ENCODE results near the gene ZNF467.

The ZNF467 gene

DNA sequence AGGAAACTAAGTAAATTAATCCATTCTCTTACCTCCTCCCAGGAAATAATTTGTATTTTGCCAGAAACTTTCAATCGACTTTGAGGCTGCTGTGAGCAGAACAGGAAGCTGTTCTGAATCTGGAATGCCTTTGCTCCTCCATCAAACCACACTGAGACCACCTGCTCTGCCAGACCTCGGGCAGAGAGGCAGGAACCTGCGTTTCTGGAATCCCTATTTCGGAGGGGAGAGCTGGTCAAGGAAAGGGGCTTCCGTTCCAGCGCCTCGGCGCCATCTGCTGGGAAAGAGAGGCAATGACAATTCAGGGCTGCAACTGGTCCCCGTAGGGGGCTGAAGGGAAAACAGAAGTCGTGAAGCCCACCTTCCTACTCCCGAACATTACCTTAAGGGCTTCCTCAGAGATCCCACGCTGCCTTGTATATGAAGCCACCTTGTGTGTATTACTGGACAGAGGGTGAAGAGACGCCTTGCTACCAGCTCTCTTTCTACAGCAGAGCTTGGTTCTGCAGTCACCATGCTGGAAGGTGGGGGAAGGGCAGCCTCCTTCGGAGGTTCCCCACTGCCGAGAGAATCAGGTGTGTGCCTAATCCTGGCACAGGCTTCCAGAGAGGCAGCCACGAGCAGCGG lies 31.2 kb downstream of the ZNF467 start:
- peak; percentile 72 for DNase-seq

DNA sequence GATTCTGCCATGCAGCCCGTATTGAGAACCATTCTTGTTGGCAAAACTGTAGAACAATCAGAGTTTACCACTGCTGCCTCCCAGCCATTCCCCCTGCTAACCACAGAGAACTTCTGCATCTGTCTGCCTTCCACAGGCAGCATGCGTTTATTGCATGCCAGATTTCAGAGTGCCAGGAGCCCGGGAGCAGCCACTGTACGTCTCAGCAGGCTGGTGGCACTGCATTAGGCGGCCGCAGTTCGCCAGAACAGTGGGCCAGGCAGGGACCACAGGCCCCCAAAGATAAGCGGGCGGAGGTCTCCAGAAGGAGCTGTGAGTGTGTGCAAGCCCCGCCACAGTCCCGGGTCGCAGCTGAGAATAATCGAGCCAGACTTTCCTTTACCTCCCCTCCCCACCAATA lies 31.8 kb downstream of the ZNF467 start:
- no peak for DNase-seq

DNA sequence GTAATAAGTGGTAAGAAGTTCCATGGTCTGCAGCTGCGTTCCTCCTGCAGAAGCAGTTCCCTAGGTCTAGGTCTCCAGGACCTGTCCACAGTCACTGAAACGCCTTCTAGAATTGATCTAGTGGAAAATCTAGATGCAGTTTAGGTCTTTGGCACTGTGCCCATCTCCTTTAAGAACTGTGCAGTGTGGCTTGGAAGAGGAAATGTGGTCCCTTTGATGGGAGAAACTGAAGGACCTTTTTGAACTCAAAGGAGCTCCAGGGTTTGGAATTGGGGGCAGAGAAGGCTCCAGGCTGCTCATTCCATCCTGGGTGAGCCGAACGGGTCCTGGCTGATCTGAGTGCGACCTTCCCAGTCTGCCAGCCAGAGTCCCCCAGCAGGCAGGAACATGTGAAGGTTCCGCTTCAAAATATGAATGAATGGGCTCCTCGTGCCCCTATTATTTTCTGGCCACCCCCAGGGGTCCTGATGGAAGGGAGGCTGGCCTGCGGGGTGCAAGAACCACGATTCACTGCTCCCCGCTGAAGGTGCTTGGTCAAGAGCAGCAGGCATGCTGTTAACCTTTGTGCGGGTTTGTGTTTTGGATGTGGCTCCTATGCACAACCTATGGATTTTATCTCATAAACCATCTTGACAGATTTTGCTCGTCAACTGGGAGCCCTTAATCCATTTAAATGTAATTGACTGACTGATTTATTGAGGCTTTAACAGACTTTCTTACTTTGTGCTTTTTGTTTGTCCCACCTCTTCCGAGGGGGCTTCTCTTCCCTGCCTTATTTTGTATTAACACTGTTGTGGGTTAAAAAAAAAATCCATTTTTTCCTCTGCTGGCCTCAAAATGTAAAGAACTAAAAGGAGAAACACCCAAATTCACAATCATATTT lies 36.7 kb downstream of the ZNF467 start:
- DNase-seq = no peak

DNA sequence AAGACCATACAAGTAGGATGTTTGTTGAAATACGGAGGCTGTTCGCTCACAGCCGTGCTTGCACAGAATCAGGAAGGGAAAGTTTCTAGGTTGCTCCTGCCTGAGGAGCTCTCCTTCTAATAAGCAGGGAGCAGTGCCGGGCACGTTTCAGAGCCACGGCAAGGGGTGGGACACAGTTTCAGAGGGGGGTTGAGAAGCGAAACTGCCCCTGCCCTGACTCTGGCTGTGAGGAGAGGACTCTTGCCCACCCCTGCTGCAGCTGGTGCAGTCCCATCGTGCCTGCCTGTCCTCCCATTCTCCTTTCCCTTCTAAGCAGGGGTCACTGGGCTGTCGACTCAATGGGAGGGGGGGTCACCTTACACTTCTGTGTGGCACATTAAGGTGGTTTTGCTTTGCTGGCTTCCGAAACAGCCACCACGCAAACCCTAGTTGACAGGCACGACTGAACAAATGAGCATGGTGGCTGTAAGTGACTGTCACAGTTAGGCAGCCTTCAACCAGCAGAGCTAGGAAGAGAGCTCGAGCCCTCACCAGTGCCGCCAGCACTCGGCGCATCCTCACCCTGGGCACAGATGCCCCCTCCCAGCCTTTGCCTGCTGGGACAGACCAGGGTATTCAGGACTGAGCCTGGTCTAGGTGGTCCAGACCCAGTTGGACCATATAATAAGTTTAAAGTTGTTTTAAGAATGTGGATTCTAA lies 37.5 kb downstream of the ZNF467 start:
- DNase-seq = no peak

DNA sequence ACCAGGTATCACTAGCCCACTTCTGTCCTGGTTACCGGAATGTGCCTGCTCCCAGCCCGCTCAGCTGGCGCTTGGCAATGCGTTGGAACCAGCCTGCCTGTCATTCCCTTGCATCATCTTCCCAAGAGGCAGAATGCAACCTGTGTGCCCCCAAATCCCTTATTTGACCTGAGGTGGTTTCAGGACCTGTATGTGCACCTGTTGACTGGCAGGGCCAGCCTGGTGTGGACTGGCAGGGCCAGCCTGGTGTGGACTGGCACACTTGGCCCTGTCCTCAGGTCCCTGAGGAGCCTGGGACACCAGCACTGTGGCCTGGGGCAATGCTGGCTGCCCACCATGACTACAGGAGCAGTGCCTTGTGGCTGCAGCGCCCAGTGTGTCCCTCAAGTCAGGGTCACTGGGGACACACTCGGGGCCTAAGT lies 38.2 kb downstream of the ZNF467 start:
- DNase-seq = no peak

DNA sequence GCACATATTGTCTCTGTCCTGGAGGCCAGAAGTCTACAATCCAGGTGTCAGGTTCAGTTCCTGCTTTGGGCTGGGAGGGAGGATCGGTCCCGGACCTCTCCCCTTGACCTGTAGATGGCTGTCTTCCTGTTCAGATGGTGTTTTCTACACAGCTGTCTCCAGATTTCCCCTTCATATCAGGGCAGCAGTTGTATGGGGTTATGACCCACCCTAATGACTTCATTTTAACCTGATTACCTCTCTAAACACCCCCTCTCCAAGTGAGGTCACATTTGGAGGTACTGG lies 38.7 kb downstream of the ZNF467 start:
- DNase-seq = no peak

DNA sequence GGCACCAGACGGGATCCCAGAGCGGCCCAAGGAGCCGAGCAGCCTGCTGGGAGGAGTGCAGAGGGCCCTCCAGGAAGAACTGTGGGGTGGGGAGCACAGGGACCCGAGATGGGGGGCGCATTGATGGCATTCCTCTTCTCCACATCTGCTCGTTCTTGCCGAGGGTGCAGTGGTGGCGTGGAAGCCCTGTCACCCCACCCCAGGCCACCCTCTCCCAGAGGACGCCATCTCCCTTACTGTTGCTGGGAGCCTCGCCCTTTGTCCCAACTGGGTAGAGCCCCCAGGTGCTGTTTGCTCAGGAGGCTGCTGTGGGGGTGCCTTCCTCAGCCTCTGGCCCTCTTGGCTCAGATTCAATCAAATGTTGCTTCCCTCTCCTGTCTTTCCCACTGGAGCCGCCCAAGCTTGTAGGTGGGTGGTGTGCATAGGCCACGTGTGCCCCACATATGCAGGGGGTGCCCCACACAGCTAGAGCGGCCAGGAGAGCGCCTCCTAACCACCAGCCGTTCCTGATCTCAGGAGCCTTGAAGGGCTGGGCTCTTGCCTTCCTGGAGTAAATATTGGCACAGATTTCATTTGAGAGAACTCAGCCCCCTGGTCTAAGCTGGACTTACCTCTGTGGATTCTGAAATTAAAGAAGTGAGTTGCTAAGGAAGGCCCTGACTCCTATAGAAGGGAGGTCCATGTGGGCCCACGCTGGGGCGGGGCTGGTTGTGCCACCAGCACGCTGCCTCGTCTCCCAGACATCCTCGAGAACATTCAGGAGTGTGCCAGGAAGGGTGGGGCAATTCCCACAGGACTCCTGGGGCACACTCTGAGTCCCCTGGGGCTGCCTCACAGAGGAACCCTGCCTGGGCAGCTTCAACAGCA lies 39.2 kb downstream of the ZNF467 start:
- no peak for DNase-seq

DNA sequence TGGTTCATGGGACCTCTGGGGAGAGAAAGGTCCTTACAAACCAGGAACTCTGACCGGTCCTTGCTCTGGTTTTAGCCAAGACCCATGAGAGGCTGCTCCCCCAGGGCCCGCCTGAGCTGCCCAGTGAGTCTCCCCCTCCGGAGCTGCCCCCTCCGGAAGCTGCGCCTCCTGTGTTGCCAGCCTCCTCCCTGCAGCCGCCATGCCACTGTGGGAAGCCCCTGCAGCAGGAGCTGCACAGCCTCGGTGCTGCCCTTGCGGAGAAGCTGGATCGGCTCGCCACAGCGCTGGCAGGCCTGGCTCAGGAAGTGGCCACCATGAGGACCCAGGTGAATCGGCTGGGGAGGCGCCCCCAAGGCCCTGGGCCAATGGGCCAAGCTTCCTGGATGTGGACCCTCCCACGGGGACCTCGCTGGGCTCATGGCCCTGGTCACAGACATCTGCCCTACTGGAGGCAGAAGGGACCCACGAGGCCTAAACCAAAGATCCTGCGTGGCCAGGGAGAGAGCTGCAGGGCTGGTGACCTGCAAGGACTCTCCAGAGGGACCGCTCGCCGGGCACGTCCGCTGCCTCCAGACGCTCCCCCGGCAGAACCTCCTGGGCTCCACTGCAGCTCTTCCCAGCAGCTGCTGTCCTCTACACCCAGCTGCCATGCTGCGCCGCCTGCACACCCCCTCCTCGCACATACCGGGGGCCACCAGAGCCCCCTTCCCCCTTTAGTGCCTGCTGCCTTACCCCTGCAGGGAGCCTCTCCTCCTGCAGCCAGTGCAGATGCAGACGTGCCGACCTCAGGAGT lies 40.1 kb downstream of the ZNF467 start:
- no peak for DNase-seq

DNA sequence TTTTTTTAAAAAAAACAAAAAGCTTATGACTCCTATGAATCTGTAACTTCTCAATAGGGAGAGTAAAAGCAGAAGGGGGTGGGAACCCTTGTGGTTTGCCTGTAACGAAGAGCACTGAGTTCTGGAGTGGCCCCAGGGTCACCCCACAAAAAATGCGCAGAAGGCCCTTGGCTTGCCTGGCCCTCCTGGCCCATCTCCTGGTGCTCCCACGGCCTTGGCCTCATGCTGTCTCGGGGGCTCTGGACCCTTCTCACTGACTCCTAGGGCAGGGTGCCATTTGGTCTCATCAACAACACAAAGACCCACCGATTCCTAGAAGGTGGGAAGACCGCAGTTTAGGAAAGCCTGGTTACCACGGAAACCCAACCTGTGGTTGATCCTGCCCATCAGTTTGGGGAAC lies 40.8 kb downstream of the ZNF467 start:
- DNase-seq = no peak

DNA sequence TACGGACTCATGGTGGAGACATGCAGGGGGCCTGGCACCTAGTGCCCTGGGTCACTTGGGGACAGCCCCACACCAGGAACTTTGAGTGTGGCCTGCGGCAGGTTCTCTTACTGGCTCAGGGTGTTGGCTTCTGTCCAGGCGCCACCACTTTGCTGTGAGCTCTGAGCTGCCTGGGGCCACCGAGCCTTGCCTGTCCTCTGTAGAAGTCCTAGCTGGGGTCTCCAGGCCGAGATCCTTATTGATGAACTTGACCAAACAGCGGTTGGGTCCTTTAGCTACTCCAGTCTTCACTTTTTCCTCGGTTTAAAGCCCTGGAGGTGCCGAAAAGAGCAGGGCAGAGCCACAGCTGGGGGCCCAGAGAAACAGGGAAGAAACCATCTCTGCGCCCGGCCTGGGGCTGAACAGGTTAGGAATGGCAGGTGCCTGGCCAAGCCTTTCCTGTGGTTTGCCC lies 41.3 kb downstream of the ZNF467 start:
- no peak for DNase-seq

DNA sequence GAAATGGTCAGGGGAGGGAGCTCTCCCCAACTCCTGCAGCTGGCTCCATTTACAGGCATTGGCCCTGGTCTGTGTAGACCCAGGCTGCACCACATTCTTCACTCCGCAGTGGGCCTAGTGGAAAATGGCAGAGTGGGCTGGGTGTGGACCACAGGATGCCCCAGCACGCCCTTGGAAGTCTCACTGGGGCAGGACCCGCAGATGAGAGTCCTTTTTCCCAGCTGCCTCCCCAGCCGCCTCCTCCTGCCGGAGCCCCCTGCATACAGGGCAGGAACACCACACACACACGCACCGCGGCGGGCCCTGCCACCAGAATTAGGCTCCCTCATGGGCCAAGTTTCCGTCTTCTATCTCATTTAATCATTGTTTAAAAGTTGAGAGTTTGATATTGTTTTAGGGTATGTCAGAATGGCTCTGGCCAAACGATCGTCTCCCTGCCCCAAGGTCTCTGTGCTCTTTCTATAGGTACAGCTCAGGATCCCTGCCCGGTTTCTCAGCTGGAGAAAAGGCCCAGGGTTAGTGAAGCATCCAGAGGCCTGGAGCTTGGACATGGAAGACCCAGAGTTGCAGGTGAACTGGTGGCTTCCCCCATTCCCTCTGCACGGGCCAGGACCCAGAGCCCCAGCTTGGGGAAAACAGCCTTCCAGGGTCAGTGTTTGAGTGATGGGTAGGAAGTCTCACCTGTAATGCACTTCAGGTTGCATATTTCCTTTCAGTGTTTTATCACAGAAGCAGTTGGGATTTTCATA lies 42.0 kb downstream of the ZNF467 start:
- DNase-seq = no peak

DNA sequence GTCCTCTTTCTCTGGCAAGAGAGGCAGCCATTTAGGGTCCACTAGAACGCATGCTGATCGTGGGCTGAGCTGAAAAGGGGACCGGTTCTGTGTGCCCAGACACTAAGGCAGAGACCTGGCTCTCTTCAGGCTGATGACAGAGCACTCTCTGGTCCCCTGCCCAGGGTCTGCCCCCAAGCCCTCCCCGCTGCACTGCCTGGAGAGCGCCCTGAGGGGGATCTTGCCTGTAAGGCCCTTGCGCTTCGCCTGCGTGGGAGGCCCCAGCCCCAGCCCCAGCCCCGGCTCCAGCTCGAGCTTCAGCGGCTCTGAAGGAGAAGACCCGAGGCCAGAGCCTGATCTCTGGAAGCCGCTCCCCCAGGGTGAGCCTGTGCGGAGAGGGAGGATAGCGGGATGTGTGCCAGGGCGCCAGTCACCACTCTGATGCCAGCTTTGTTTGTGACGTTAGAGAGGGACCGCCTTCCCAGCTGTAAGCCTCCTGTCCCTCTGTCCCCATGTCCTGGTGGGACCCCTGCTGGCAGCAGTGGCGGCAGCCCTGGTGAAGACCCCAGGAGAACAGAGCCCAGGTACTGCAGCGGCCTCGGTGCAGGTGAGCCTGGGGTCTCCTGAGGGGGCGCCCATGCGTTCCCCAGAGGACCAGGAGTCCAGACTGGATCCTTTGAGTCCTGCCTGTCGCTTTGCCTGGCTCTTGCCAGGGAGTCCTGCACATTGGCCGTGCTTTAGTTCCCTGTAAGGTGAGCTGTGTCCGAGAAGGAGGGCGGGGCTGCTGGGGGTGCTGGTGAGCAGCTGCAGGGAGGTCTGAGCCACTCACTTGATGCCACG lies 43.2 kb downstream of the ZNF467 start:
- no peak for DNase-seq

DNA sequence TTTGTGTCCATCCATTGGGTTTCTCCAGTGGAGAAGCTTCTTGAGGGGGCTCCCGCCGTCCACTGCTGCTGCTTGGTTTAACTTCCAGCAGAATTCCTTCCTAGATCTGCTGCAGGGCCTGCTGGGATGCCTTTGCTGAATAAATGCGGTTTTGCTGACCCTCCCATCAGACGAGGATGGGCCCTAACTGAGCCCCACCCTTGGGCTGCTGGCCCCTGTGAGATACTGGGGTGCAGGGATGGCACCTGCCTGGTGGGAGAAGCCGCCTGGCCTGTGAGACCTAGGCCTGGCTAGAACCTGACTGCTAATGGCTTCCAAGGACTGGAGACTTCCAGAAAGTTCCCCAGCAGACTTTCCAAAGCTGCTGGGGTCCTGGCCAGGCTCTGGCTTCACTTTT lies 43.8 kb downstream of the ZNF467 start:
- DNase-seq = no peak

DNA sequence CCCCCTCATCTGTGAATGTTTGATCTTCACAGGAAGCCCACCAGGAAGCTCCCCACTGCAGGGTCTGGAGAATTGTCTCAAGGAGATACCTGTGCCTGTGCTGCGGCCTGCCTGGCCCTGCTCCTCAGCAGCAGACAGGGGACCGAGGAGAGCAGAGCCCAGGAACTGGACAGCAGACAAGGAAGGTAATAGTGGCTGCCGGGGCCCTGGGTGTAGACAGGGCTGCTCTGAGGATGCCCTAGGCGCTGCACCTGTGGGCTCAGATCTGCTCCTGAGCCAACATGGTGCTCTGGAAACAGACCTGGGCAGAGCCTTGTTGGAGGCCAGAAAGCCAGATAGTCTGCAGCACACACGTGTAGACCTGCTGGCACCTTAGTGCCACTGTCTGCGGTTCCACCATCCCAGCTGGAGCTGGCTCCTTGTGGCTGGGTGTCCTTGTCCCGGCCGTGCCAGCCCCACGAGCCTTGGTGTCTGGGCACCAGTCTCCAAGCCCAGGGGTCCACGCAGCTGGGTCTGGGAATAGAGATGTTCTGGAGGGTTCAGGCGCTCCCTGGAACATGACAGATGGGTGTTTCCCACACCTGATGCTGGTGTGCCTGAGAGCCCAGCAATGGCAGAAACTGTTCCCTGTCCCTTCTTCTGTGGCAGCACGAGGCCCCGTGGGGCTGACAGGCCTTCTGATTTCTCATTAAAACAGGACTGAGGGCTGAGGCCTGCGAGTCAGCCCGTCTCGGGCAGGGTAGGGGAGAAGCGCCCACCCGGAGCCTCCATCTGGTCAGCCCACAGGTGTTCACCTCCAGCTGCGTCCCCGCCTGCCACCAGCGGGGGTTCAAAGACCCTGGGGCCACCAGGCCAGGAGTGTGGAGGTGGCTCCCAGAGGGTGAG lies 44.7 kb downstream of the ZNF467 start:
- DNase-seq = no peak

DNA sequence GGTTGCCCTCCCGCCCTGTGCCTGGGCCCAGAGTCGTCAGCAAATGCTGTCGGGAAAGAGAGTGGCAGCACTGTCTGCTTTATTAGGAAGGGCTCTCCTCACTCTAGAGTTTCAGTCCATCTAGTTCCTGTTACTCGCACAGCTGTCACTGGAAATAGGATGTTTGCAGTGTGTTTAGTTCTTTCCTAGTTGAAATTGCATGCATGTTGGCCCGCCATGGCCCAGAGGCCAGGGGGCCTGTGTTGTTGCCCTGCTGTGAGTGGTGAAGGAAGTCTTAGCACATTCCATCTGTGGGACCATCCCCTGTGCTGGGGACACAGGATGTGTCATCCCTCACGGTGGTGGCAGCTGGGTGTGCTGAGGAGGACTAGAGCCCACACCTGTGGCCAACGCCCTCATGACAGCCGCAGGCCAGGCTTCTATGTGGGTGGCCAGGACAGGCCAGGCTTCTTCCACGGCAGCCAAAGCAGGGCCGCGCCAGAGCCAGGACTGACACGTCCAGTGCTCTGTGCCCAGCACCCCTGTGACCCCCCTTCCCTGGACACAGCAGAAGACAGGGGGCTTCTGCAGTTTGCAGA lies 45.4 kb downstream of the ZNF467 start:
- no peak for DNase-seq

DNA sequence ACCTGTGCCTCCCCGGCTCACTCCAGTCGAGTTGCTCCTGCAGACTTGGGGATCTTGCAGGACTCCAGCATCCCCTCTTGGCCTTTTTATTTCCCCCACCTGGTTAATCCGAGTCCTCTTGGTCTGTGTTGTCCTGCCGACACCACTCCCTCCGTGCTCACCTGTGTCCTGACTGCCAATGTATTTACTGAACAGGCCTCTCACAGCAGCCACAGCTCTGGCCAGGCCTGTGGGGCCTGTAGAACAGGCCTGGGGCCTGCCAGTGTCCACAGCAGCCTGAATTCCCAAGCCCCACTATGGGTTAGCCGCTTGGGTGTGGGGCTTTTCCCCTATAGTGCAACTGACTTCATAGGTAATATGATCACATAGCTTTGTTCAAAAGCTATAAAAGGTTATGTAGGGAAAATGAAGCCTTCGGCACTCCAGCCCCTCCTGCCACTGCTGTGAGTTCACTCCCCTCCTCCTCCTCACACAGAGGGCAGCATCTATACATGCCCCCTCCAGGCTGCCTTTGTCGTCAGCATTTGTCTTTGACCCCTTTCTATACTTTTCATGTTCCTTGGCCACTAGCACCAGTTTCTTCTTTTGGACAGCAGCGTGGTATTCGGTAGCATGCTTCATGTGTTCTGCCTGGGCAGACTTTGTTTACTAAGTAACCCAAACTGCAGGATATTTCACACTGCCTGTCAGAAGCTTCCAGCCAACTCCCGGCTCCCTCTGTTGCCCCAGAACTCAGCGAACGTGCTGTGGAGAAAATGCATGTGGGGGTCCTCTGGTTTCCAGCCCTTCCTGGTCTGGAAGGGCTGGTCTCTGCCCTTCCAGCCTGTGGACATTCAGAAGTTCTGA lies 46.1 kb downstream of the ZNF467 start:
- no peak for DNase-seq

DNA sequence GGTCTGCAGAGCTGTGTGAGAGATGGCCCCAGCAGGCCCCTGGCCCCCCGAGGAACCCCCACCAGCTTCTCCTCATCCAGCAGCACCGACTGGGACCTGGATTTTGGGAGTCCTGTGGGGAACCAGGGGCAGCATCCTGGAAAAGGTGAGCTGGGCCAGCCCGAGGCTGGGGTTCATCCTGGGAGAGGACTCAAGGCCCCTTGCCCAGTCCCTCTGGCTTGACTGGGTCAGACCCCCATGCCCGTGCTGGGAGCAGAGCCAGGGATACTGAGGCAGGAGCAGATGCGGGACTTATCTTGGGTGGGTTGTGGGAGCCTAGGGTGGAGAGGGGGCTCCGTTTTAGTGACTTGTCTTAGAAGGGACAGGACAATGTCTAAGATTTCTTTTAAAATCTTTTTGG lies 47.5 kb downstream of the ZNF467 start:
- DNase-seq = no peak

DNA sequence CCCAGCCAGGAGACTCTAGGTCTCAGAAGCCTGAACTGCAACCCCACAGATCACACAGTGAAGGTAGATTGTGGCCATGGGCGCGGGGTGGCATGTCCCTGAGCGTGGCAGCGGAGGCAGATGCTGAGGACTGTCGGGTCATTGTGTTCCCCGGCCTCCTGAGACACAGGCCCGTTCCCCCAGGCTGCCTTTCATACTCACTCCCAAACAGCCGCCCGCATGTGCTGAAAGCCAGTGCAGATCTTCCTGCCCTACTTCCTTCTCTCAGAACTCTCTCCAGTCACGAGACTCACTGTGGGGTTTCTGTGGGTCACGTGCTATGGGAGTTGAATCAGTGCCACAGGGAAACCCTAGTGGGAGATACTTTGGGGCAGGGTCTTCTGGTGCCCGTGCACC lies 48.0 kb downstream of the ZNF467 start:
- no peak for DNase-seq

All from activated CD4-positive, alpha-beta T cell treated with anti-CD3 and anti-CD28 coated beads, Interleukin-2, Interleukin-6, amounts not matched to agents 100 ng/mL and 50 ng/mL, durations not matched to agents 16 hours and 8 hours (primary cell).